ENCODE results near the gene FBXW8.

Gene FBXW8

DNA sequence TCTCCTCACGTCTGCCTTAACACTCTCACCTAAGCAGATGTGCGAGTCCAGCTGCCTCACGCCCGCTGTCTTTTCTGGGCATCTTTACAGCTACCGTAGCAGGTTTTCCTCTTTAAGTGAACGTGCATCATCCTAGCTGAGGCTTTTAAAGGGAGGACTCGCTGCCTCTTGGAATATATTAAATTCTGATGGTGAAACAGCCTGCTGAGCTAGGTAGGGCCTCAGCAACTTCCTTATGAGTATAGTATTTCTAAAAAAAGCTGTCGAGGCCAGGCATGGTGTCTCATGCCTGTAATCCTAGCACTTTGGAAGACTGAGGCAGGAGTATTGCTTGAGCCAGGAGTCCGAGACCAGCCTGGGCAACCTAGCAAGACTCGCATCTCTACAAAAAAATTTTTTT, 156.3 kb downstream of the FBXW8 start:
- TF ChIP-seq CTCF (IDR thresholded peaks at IDR 0.05; ENCODE audit: low read depth, low read length): no peak
- no peak for DNase-seq (ENCODE audit: extremely low read depth, low read depth)

- TF ChIP-seq CTCF (IDR thresholded peaks at IDR 0.05; ENCODE audit: low read depth, low read length): no peak
- no peak for DNase-seq (ENCODE audit: extremely low read depth, low read depth)
Observed at GRCh38 chr12:117067638-117068037, 156.9 kb downstream of the FBXW8 start.

GRCh38 chr12:117068492-117068891, 157.7 kb downstream of the FBXW8 start:
- no peak for DNase-seq (ENCODE audit: extremely low read depth, low read depth)
- TF ChIP-seq CTCF (IDR thresholded peaks at IDR 0.05; ENCODE audit: low read depth, low read length): no peak

DNA sequence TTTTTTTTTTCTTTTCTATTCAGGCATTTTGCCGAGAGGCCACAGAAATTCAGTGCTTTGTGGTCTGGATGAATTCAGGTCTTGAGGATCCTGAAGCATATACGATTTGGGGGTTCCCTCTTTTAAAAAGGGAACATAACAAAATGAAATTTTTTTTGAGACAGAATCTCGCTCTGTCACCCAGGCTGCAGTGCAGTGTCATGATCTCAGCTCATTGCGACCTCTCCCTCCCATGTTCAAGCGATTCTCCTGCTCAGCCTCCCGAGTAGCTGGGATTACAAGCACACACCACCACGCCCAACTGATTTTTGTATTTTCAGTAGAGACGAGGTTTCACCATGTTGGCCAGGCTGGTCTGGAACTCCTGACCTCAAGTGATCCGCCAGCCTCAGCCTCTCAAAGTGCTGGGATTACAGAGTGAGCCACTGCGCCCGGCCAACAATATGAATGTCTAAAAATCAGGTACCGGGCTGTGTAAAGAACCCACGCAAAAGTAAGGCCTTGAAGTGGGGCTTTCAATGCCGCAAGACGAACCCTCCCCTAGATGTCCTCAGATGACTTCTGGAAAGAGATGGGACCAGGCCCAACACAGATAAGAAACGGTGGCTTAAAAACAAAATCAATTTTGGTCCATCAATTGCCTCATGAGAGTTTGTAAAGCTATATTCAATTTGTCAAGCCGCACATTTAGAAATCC, 158.5 kb downstream of the FBXW8 start:
- DNase-seq (ENCODE audit: extremely low read depth, low read depth): no peak
- no peak for TF ChIP-seq CTCF (IDR thresholded peaks at IDR 0.05; ENCODE audit: low read depth, low read length)

GRCh38 chr12:117069926-117070900, 159.5 kb downstream of the FBXW8 start:
- DNase-seq (ENCODE audit: extremely low read depth, low read depth): no peak

DNA sequence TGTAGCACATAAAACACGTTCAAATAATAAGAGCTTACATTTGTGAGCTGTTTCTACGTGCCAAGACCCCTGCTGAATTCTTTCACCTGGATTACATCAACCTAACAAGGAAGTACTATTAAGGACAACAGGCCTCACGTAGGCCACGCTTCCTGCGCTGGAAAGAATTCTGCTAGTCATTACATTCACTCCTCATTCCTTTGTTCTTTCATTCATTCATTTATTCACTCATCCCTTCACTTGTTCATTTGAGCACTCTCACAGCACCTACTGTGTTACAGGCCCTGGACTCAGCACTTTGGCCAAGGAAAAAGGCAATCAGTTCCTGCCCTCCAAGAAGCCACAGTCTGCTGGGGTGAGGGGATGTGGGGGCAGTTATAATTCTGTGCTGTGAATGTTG, 160.3 kb downstream of the FBXW8 start:
- no peak for DNase-seq (ENCODE audit: extremely low read depth, low read depth)
- TF ChIP-seq CTCF (IDR thresholded peaks at IDR 0.05; ENCODE audit: low read depth, low read length): no peak

More at GRCh38 chr12:117069926-117070900, 159.5 kb downstream of the FBXW8 start:
- no peak for TF ChIP-seq CTCF (IDR thresholded peaks at IDR 0.05; ENCODE audit: low read depth, low read length)

DNA sequence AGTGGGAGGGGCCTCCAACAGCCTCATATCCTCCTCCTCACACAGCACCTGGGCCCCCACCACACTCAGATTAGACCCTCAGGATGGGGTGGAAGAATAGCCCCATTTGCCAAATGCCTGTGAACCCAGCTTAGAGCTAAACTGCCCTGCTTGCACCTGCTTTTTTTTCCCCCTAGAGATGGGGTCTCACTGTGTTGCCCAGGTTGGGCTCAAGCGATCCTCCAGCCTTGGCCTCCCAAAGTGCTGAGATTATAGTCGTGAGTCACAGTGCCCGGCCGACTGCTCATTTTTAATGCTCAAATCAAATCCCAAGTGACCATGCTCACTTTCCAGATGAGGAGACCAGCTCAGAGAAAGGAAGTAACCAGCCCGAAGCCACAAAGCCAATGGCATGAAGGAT, 161.4 kb downstream of the FBXW8 start:
- no peak for TF ChIP-seq CTCF (IDR thresholded peaks at IDR 0.05; ENCODE audit: low read depth, low read length)
- DNase-seq (ENCODE audit: extremely low read depth, low read depth): no peak
